ENCODE results near the gene MBD6.

MBD6 gene

GRCh38 chr12:57518920-57519795 is 3.5 kb upstream of the MBD6 start:
- H3K4me3 ChIP-seq (ENCODE audit: low read depth, low read length) = peak overlapping the region; percentile 100
- CTCF ChIA-PET = no interaction called here
- TF ChIP-seq, protein P1, sequence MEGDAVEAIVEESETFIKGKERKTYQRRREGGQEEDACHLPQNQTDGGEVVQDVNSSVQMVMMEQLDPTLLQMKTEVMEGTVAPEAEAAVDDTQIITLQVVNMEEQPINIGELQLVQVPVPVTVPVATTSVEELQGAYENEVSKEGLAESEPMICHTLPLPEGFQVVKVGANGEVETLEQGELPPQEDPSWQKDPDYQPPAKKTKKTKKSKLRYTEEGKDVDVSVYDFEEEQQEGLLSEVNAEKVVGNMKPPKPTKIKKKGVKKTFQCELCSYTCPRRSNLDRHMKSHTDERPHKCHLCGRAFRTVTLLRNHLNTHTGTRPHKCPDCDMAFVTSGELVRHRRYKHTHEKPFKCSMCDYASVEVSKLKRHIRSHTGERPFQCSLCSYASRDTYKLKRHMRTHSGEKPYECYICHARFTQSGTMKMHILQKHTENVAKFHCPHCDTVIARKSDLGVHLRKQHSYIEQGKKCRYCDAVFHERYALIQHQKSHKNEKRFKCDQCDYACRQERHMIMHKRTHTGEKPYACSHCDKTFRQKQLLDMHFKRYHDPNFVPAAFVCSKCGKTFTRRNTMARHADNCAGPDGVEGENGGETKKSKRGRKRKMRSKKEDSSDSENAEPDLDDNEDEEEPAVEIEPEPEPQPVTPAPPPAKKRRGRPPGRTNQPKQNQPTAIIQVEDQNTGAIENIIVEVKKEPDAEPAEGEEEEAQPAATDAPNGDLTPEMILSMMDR (IDR thresholded peaks at IDR 0.05; ENCODE audit: insufficient read depth, low read length, missing control alignments) = no peak
- DNase-seq (ENCODE audit: low read depth, low spot score) = no peak
- POLR2A ChIA-PET = interaction anchor here (0.7 to 3.0 kb wide), 6 partner anchors 10 to 173 kb away, joined by 3 to 12 read pairs (median 5); partner anchors contain the start of gene DCTN2

DNA sequence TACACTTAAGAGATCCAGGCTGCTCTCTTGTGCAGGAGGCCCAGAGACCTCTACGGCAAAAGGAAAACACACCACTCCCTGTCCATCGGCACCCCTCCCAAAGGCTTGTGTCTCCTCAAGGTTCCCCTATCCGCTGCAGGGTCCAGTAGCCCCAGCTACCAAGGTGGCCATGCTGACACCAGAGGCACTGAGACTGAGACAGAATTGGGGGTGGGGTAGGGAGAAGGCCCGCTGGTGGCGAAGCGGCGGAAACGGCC is 2.9 kb upstream of the MBD6 start:
- peak overlapping the region; percentile 100 for H3K4me3 ChIP-seq (ENCODE audit: low read depth, low read length)
- TF ChIP-seq, protein P1 (IDR thresholded peaks at IDR 0.05; ENCODE audit: insufficient read depth, low read length, missing control alignments) = no peak
- no peak for DNase-seq (ENCODE audit: low read depth, low spot score)
- ChIA-PET POLR2A (interaction anchor here (0.7 to 3.0 kb wide), 12 partner anchors 10 to 269 kb away, joined by 3 to 12 read pairs (median 4); partner anchors contain the start of genes DCTN2, INHBE, MARS1 and STAC3), CTCF (no interaction called here)

- ChIA-PET POLR2A (interaction anchor here (0.6 to 3.0 kb wide), 15 partner anchors 9 to 270 kb away, joined by 3 to 12 read pairs (median 3); partner anchors contain the start of genes ARHGEF25, DCTN2, INHBE and MARS1), CTCF (interaction anchor here (0.7 kb wide), 1 partner anchor 61 kb away, joined by 3 read pairs; the partner anchor contains the start of gene GLI1)
- peak; percentile 85 for DNase-seq (ENCODE audit: low read depth, low spot score)
- H3K4me3 ChIP-seq (ENCODE audit: low read depth, low read length) = peak within 1 kb of the TSS; percentile 100
- TF ChIP-seq, protein P1 (IDR thresholded peaks at IDR 0.05; ENCODE audit: insufficient read depth, low read length, missing control alignments) = no peak
Observed at GRCh38 chr12:57520053-57520818, 2.4 kb upstream of the MBD6 start, which contains the start of gene DDIT3. TSS of gene DDIT3 (minus strand) at chr12:57520514. CDS start at chr12:57517406, 3,108 bp downstream.

DNA sequence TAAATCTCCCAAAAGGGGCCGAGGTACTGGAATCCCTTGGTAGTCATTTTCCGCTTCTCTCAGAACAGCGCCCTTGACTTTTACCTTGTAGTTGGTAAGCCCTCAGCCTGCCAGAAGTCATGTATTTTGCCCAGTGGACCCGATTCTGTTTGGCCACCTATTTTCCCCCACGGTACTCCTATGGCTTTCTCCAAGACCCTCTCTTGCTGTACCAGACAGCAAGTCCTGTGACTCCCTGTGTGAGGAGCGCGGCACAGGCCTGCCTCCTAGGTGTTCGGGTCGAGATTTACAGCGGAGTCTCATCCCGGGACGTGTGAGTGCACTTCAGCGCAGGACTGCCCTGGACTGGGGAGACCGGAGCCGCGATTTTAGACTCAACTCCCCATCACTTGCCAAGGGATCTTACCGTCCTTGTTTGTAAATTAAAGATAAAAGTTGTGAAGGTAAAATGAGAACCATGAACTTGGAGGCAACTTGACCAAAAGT is 1.1 kb upstream of the MBD6 start:
- ChIA-PET POLR2A (interaction anchor here (1.6 kb wide), 1 partner anchor 22 kb away, joined by 5 read pairs; no protein-coding TSS in a partner anchor), CTCF (no interaction called here)
- H3K4me3 ChIP-seq (ENCODE audit: low read depth, low read length) = no peak overlapping the region

GRCh38 chr12:57522887-57523705 is 472 bp downstream of the MBD6 start:
- no peak for DNase-seq (ENCODE audit: low read depth, low spot score)
- CTCF ChIA-PET = interaction anchor here (0.7 to 2.4 kb wide), 2 partner anchors 12 to 21 kb away, joined by 4 to 7 read pairs; no protein-coding TSS in a partner anchor
- H3K4me3 ChIP-seq (ENCODE audit: low read depth, low read length) = peak overlapping the region; percentile 89
- TF ChIP-seq, protein P1 (IDR thresholded peaks at IDR 0.05; ENCODE audit: insufficient read depth, low read length, missing control alignments) = no peak
- POLR2A ChIA-PET = interaction anchor here (0.6 to 2.0 kb wide), 3 partner anchors 10 to 24 kb away, joined by 3 to 10 read pairs (median 4); partner anchors contain the start of gene DCTN2

More for the DNA sequence above, 1.1 kb upstream of the MBD6 start:
- TF ChIP-seq, protein P1 (IDR thresholded peaks at IDR 0.05; ENCODE audit: insufficient read depth, low read length, missing control alignments) = peak; percentile 6
- DNase-seq (ENCODE audit: low read depth, low spot score) = no peak

All from AG04449 (cell line).